Embryonic facial prominence (tissue), 1 donor: Measurements from ENCODE around the gene CDKN3.
"Not testable (repeated sequence)": the region's sequence is repeated elsewhere in the genome, so short reads cannot be mapped to it uniquely, and the experiment has no call there.

ENCODE experiments used
- DNase-seq: peaks from one replicate; pipeline ENCODE4 v3.0.0-alpha.2; 2016; ENCODE audit errors: extremely low spot score

Gene CDKN3

GRCh38 chr14:54456820-54457608 is 60.2 kb downstream of the CDKN3 start:
- DNase-seq = not testable (repeated sequence)

DNA sequence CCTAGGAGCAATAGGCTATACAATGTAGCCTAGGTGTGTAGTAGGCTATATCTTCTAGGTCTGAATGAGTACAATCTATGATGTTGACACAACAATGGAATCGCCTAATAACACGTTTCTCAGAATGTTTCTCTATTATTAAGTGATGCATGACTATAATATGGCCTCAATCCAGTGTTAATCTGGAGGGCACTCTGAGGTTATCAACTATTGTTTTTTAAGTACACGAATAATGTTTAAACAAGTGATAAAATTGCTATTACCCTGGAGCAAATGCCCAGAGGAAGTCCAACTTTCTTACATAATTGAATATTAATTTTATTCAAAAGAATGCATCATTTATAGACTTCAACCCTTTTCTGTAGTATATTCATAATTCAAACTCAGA is 60.8 kb downstream of the CDKN3 start:
- no peak for DNase-seq

DNA sequence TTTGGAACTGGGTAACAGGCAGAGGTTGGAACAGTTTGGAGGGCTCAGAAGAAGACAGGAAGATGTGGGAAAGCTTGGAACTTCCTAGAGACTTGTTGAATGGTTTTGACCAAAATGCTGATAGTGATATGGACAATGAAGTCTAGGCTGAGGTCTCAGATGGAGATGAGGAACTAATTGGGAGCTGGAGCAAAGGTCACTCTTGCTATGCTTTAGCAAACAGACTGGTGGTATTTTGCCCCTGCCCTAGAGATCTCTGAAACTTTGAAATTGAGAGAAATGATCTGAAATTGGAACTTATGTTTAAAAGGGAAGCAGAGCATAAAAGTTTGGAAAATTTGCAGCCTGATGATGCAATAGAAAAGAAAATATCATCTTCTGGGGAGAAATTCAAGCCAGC is 61.7 kb downstream of the CDKN3 start:
- not testable (repeated sequence) for DNase-seq

DNA sequence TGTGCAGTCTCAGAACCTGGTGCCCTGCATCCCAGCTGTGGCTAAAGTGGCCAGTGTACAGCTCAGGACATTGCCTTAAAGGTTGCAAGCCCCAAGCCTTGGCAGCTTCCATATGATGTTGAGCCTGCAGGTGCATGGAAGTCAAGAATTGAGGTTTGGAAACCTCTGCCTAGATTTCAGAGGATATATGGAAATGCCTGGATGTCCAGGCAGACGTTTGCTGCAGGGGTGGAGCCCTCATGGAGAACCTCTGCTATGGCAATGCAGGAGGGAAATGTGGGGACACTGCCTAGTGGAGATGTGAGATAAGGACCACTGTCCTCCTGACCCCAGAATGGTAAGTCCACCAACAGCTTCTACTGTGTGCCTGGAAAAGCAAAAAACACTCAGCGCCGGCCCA is 62.3 kb downstream of the CDKN3 start:
- DNase-seq = no peak

- no peak for DNase-seq
Observed at GRCh38 chr14:54462048-54462447, 65.2 kb downstream of the CDKN3 start.

- no peak for DNase-seq
Observed at GRCh38 chr14:54465654-54466053, 68.8 kb downstream of the CDKN3 start.

DNA sequence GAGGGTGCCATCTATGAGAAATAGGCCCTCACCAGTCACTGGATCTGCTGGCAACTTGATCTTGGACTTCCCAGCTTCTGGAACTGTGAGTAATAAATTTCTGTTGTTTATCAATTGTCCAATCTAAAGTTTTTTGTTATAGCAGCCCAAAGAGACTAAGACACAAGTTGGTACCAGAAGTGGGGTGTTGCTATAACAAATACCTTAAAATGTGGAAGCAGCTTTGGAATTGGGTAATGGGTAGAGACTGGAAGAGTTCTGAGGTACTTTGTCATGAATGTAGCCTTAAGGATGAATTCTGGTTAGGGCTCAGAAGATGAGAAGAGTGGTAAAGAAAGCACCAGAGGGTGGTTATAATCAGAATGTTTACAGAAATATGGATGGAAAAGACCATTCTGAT is 70.5 kb downstream of the CDKN3 start:
- no peak for DNase-seq
